ENCODE results near the gene BHLHE40. TPM values are rescaled to one million over a fixed set of nuclear protein-coding genes. Genes with fewer than 3 reads are reported as not detected.

BHLHE40 gene
- polyA plus RNA-seq, 1 donor from 2014 or later = not detected

DNA sequence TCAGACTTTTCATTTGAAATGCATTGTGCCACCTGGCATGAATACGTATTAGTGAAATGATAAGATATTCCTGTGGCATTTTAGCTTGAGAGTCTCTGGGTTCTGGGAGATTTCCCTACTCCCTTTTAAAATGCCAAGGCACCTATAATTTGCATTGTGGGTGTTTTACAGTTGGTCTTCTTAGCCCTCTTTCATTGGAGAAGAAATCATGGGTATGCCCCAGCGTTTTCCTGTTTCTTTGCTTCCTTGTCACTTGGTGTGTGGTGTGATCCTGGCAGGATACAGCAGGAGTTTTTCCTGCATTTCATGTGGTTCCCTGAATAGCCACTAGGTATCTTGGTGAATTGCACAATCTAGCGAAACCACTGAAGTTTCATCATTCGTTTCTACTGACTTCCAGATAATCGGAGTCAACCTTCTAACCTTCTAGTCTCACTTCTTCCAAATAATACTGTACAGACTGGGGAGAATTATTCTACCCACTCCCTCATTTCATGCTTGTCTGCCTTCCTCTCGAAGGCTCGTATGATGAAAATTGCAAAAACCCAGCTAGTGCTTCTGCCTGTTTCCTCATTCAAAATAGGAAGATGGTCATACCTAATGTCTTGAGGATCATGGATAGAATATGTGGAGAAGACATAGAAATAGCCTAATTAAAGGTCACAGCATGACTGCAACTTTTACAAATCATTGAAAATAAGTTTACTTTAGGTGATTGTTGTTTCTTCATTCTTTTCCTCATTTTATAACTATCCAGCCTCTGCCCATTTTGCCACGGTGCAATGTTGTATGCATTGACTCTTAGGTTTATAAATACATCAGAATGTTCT lies 2.6 kb downstream of the BHLHE40 start:
- H2AFZ ChIP-seq (ENCODE audit: low read depth, low read length) = no peak overlapping the region
- H3F3A ChIP-seq (ENCODE audit: insufficient read depth, low read length, poor library complexity, severe bottlenecking) = peaks cover 3% of the 10 kb centered on the region
- no peak overlapping the region for H3K4me3 ChIP-seq (ENCODE audit: low read length)
- H3K36me3 ChIP-seq (ENCODE audit: insufficient read depth, low read length) = no peaks in the 10 kb centered on the region
- no peak overlapping the region for H3K4me2 ChIP-seq (ENCODE audit: low read length)
- no peak for TF ChIP-seq SMC3 (conservative IDR thresholded peaks at IDR 0.05; ENCODE audit: poor library complexity)
- TF ChIP-seq, protein P1, sequence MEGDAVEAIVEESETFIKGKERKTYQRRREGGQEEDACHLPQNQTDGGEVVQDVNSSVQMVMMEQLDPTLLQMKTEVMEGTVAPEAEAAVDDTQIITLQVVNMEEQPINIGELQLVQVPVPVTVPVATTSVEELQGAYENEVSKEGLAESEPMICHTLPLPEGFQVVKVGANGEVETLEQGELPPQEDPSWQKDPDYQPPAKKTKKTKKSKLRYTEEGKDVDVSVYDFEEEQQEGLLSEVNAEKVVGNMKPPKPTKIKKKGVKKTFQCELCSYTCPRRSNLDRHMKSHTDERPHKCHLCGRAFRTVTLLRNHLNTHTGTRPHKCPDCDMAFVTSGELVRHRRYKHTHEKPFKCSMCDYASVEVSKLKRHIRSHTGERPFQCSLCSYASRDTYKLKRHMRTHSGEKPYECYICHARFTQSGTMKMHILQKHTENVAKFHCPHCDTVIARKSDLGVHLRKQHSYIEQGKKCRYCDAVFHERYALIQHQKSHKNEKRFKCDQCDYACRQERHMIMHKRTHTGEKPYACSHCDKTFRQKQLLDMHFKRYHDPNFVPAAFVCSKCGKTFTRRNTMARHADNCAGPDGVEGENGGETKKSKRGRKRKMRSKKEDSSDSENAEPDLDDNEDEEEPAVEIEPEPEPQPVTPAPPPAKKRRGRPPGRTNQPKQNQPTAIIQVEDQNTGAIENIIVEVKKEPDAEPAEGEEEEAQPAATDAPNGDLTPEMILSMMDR (IDR thresholded peaks at IDR 0.05; ENCODE audit: poor library complexity, severe bottlenecking) = peak; percentile 21
- peaks cover 87% of the 10 kb centered on the region for H3K27me3 ChIP-seq (ENCODE audit: insufficient read depth, low read depth, low read length)
- H3K9me3 ChIP-seq (ENCODE audit: low read length) = no peaks in the 10 kb centered on the region
- H3K9ac ChIP-seq (ENCODE audit: low read length) = no peak overlapping the region
- H3K79me2 ChIP-seq (replicated peaks; ENCODE audit: insufficient read depth, low read length) = no peaks in the 10 kb centered on the region
- no peak overlapping the region for H3K27ac ChIP-seq (ENCODE audit: low read length)
- H3K9me2 ChIP-seq (ENCODE audit: insufficient read depth, low read length) = no peaks in the 10 kb centered on the region
- H4K20me1 ChIP-seq (ENCODE audit: insufficient read depth) = no peaks in the 10 kb centered on the region

DNA sequence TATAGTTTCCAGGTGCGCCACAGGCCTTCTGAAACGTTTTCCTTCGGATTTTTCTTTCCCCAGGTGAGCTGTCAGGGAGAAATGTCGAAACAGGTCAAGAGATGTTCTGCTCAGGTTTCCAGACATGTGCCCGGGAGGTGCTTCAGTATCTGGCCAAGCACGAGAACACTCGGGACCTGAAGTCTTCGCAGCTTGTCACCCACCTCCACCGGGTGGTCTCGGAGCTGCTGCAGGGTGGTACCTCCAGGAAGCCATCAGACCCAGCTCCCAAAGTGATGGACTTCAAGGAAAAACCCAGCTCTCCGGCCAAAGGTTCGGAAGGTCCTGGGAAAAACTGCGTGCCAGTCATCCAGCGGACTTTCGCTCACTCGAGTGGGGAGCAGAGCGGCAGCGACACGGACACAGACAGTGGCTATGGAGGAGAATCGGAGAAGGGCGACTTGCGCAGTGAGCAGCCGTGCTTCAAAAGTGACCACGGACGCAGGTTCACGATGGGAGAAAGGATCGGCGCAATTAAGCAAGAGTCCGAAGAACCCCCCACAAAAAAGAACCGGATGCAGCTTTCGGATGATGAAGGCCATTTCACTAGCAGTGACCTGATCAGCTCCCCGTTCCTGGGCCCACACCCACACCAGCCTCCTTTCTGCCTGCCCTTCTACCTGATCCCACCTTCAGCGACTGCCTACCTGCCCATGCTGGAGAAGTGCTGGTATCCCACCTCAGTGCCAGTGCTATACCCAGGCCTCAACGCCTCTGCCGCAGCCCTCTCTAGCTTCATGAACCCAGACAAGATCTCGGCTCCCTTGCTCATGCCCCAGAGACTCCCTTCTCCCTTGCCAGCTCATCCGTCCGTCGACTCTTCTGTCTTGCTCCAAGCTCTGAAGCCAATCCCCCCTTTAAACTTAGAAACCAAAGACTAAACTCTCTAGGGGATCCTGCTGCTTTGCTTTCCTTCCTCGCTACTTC lies 3.8 kb downstream of the BHLHE40 start:
- no peaks in the 10 kb centered on the region for H3K9me2 ChIP-seq (ENCODE audit: insufficient read depth, low read length)
- peaks cover 3% of the 10 kb centered on the region for H3F3A ChIP-seq (ENCODE audit: insufficient read depth, low read length, poor library complexity, severe bottlenecking)
- H3K36me3 ChIP-seq (ENCODE audit: insufficient read depth, low read length) = no peaks in the 10 kb centered on the region
- TF ChIP-seq EZH2 (IDR thresholded peaks at IDR 0.05; ENCODE audit: borderline replicate concordance, insufficient read depth, low read length, poor library complexity, severe bottlenecking) = no peak
- TF ChIP-seq REST (IDR thresholded peaks at IDR 0.05; ENCODE audit: borderline replicate concordance) = no peak
- no peak for TF ChIP-seq POLR2AphosphoS5 (IDR thresholded peaks at IDR 0.05)
- no peak for TF ChIP-seq EP300 (conservative IDR thresholded peaks at IDR 0.05; ENCODE audit: poor library complexity, severe bottlenecking)
- TF ChIP-seq MXI1 (conservative IDR thresholded peaks at IDR 0.05; ENCODE audit: poor library complexity, severe bottlenecking) = no peak
- TF ChIP-seq RAD21 (conservative IDR thresholded peaks at IDR 0.05) = no peak
- no peak for TF ChIP-seq TAF1 (IDR thresholded peaks at IDR 0.05; ENCODE audit: low read depth)
- TF ChIP-seq SMC3 (conservative IDR thresholded peaks at IDR 0.05; ENCODE audit: poor library complexity) = no peak
- TF ChIP-seq, protein P1 (IDR thresholded peaks at IDR 0.05; ENCODE audit: poor library complexity, severe bottlenecking) = no peak
- no peaks in the 10 kb centered on the region for H3K79me2 ChIP-seq (replicated peaks; ENCODE audit: insufficient read depth, low read length)
- no peak overlapping the region for H3K9ac ChIP-seq (ENCODE audit: low read length)
- peaks cover 86% of the 10 kb centered on the region for H3K27me3 ChIP-seq (ENCODE audit: insufficient read depth, low read depth, low read length)
- no peak overlapping the region for H3K4me3 ChIP-seq (ENCODE audit: low read length)
- no peak overlapping the region for H3K27ac ChIP-seq (ENCODE audit: low read length)
- no peak overlapping the region for H2AFZ ChIP-seq (ENCODE audit: low read depth, low read length)
- no peaks in the 10 kb centered on the region for H3K9me3 ChIP-seq (ENCODE audit: low read length)
- no peak overlapping the region for H3K4me2 ChIP-seq (ENCODE audit: low read length)
- H4K20me1 ChIP-seq (ENCODE audit: insufficient read depth) = no peaks in the 10 kb centered on the region

Measured in neural cell (in vitro differentiated cells).